K562 (cell line): Measurements from ENCODE around the gene ZFAND6. TPM values are rescaled to one million over a fixed set of nuclear protein-coding genes. Genes with fewer than 3 reads are reported as not detected.
A peak's percentile ranks its signal among the peaks of the same experiment; 100 is the strongest.

Experiments
- ADNP ChIP-seq: fragments of 200-800 bp; sonication (Bioruptor generic); IDR thresholded peaks from 2 replicates; pipeline ENCODE4 v1.6.1; 2016; ENCODE audit warnings: missing genetic modification characterization, missing compliant biosample characterization
- ATF1 ChIP-seq, 2 experiments: fragments of 450-650 bp in 1 of 2; IDR thresholded peaks; 2 replicates each; pipeline ENCODE4 v1.6.1; 2016; ENCODE audit warnings: missing compliant biosample characterization in 1 of 2, missing genetic modification characterization in 1 of 2
- BCOR ChIP-seq: fragments of 450-650 bp; IDR thresholded peaks from 2 replicates; pipeline ENCODE4 v1.6.1; 2016
- CEBPG ChIP-seq, 3 experiments: fragments of 200-800 bp in 1 of 3; sonication (Bioruptor generic) in 1 of 3; sonication (generic) in 1 of 3; formaldehyde crosslinking in 1 of 3; IDR thresholded peaks in 2 of 3; conservative IDR thresholded peaks in 1 of 3; 2 replicates each; pipeline versions ENCODE4 v1.6.1 to v1.8.0; 2016 to 2022; ENCODE audit warnings: missing compliant biosample characterization in 2 of 3, missing genetic modification characterization in 2 of 3, mild to moderate bottlenecking in 1 of 3, missing genetic modification reagents in 1 of 3
- FOXK2 ChIP-seq, 2 experiments: fragments of 450-650 bp; IDR thresholded peaks in 1 of 2; conservative IDR thresholded peaks in 1 of 2; 2 replicates each; pipeline ENCODE4 v1.6.1; 2016; ENCODE audit warnings: low read depth in 2 of 2, mild to moderate bottlenecking in 1 of 2
- HDAC1 ChIP-seq, 2 experiments: fragments of 450-650 bp; IDR thresholded peaks; 2 replicates each; pipeline ENCODE4 v1.6.1; 2016 to 2017; ENCODE audit warnings: inconsistent platforms in 1 of 2, mild to moderate bottlenecking in 1 of 2, moderate library complexity in 1 of 2
- HDGF ChIP-seq: fragments of 450-650 bp; IDR thresholded peaks from 2 replicates; pipeline ENCODE4 v1.6.1; 2016
- KLF6 ChIP-seq: fragments of 250-450 bp; sonication (Bioruptor Pico); IDR thresholded peaks from 2 replicates; pipeline ENCODE4 v1.4.0; 2020; ENCODE audit warnings: mild to moderate bottlenecking, moderate library complexity, borderline replicate concordance
- MIER1 ChIP-seq: fragments of 450-650 bp; IDR thresholded peaks from 2 replicates; pipeline ENCODE4 v1.6.1; 2016; ENCODE audit warnings: antibody characterized with exemption, mild to moderate bottlenecking, low read depth
- NR2C2 ChIP-seq, 2 experiments: fragments of 200-800 bp in 1 of 2; sonication (Bioruptor generic) in 1 of 2; sonication (generic) in 1 of 2; formaldehyde crosslinking in 1 of 2; IDR thresholded peaks; 2 replicates each; pipeline versions ENCODE4 v1.6.1 to v1.8.0; 2016 to 2022; ENCODE audit warnings: mild to moderate bottlenecking in 1 of 2, missing compliant biosample characterization in 1 of 2, missing genetic modification characterization in 1 of 2, missing genetic modification reagents in 1 of 2
- SMARCA5 ChIP-seq: fragments of 450-650 bp; IDR thresholded peaks from 2 replicates; pipeline ENCODE4 v1.6.1; 2016
- SMARCE1 ChIP-seq: fragments of 450-650 bp; IDR thresholded peaks from 2 replicates; pipeline ENCODE4 v1.7.1; 2016; ENCODE audit warnings: mild to moderate bottlenecking
- STAT5A ChIP-seq: IDR thresholded peaks from 2 replicates; pipeline ENCODE4 v1.6.1; 2012; ENCODE audit warnings: low read length, inconsistent platforms, borderline replicate concordance
- ZNF253 ChIP-seq: fragments of 250-450 bp; sonication (Bioruptor Pico); conservative IDR thresholded peaks from 2 replicates; pipeline ENCODE4 v1.6.1; 2021; ENCODE audit warnings: mild to moderate bottlenecking
- polyA plus RNA-seq, 8 experiments: library from polyadenylated mRNA; depleted of rRNA in 4 of 8; stranded (reverse) in 5 of 8; unstranded in 3 of 8; fragments of >200 nt; fragmentation: Nextera tagmentation in 2 of 8; fragmentation: Illumina TruSeq in 1 of 8; extraction: Ambion mirVana in 2 of 8; extraction: Trizol in 1 of 8; gene quantifications; 2 replicates each; pipeline versions ENCODE4 v1.2.1 to v1.2.3, GENCODE V29; 2011 to 2014; ENCODE audit warnings: inconsistent platforms in 1 of 8, missing spikeins in 1 of 8
- total RNA-seq, 7 experiments: library from RNA; depleted of rRNA in 6 of 7; stranded (reverse); fragments of >200 nt in 6 of 7; fragmentation: Illumina TruSeq in 2 of 7; extraction: Trizol in 2 of 7; gene quantifications; 2 replicates each; pipeline versions ENCODE4 v1.2.1 to v1.2.3, GENCODE V29; 2011 to 2021; ENCODE audit warnings: low replicate concordance in 1 of 7
- TF ChIP-seq, protein P1 (sequence below): fragments of 450-650 bp; IDR thresholded peaks from 2 replicates; pipeline ENCODE4 v1.6.1; 2016
- TF ChIP-seq, protein P2 (sequence below): fragments of 450-650 bp; formaldehyde crosslinking; IDR thresholded peaks from 2 replicates; pipeline ENCODE4 v1.4.0; 2020; ENCODE audit warnings: mild to moderate bottlenecking, mixed read lengths
- TF ChIP-seq, protein P3 (sequence below), 2 experiments: fragments of 450-650 bp; conservative IDR thresholded peaks; 2 replicates each; pipeline ENCODE4 v1.6.1; 2017; ENCODE audit warnings: mild to moderate bottlenecking in 2 of 2, moderate library complexity in 2 of 2
- TF ChIP-seq, protein P4 (sequence below), 3 experiments: IDR thresholded peaks in 2 of 3; conservative IDR thresholded peaks in 1 of 3; 2 replicates each; pipeline ENCODE4 v1.5.1; 2011 to 2012; ENCODE audit warnings: low read length in 3 of 3, mild to moderate bottlenecking in 3 of 3, control low read depth in 2 of 3, improper control_type of control experiment in 1 of 3, inconsistent platforms in 1 of 3, low read depth in 1 of 3, mixed read lengths in 1 of 3, moderate library complexity in 1 of 3; ENCODE audit not compliant: insufficient read depth in 2 of 3

ZFAND6 gene
- total and polyA plus RNA-seq, 9 of the 15 experiments (the other 6 are each of a cell fraction or from before 2014, with no cell fraction given) = 53.9 to 206 (median 88.9) TPM

DNA sequence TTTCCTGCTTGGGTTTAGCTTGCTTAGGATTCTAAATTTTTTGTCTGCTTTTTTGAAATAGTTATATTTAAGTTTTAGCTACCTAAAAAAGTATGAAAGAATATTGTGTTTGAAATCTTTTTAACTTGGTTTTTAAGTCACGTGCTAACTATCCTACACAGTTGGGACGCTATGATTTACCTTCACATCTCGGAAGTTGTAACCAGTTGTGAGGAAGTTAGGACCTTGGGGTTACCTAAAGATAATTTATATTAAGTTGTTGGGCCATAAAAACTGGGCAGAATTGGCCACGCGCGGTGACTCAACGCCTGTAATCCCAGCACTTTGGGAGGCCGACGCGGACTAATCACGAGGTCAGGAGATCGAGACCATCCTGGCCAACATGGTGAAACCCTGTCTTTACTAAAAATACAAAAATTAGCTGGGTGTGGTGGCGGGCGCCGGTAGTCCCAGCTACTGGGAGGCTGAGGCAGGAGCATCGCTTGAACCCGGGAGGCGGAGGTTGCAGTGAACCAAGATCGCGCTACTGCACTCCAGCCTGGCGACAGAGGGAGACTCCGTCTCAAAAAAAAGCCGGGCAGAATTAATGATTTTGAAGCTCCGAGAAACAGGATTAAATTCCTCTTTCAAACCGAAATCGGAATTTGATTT lies 1.0 kb downstream of the ZFAND6 start (continued):
- TF ChIP-seq, protein P1, sequence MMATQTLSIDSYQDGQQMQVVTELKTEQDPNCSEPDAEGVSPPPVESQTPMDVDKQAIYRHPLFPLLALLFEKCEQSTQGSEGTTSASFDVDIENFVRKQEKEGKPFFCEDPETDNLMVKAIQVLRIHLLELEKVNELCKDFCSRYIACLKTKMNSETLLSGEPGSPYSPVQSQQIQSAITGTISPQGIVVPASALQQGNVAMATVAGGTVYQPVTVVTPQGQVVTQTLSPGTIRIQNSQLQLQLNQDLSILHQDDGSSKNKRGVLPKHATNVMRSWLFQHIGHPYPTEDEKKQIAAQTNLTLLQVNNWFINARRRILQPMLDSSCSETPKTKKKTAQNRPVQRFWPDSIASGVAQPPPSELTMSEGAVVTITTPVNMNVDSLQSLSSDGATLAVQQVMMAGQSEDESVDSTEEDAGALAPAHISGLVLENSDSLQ = 0 out of 2 replicates have a peak, but pooled peaks have one; percentile 8
- TF ChIP-seq, protein P2, sequence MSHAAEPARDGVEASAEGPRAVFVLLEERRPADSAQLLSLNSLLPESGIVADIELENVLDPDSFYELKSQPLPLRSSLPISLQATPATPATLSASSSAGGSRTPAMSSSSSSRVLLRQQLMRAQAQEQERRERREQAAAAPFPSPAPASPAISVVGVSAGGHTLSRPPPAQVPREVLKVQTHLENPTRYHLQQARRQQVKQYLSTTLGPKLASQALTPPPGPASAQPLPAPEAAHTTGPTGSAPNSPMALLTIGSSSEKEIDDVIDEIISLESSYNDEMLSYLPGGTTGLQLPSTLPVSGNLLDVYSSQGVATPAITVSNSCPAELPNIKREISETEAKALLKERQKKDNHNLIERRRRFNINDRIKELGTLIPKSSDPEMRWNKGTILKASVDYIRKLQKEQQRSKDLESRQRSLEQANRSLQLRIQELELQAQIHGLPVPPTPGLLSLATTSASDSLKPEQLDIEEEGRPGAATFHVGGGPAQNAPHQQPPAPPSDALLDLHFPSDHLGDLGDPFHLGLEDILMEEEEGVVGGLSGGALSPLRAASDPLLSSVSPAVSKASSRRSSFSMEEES = peak; percentile 93
- TF ChIP-seq NR2C2 (CRISPR knock-in tag; IDR thresholded peaks at IDR 0.05) (no peak), NR2C2 (tag; IDR thresholded peaks at IDR 0.05) (0 out of 2 replicates have a peak, but pooled peaks have one; percentile 9), SMARCE1 (peak; percentile 65; the same call in 1 of the 2 replicates), HDAC1 (IDR thresholded peaks at IDR 0.05) (no peak), ATF1 (CRISPR knock-in tag; IDR thresholded peaks at IDR 0.05) (no peak), ATF1 (tag; IDR thresholded peaks at IDR 0.05) (peak; percentile 19; the same call in 1 of the 2 replicates), STAT5A (no peak), ZNF253 (CRISPR knock-in tag) (no peak), MIER1 (no peak), BCOR (peak; percentile 89), HDGF (peak; percentile 60; the same call in 1 of the 2 replicates), KLF6 (CRISPR knock-in tag) (0 out of 2 replicates have a peak, but pooled peaks have one; percentile 33), SMARCA5 (0 out of 2 replicates have a peak, but pooled peaks have one; percentile 72), FOXK2 (conservative IDR thresholded peaks at IDR 0.05 in 1 of 2, IDR thresholded peaks at IDR 0.05 in 1 of 2; ENCODE audit: low read depth in 2 of 2) (peak in 1 of 2 experiments; percentile 14; a peak in 1 of 4 replicates), CEBPG (CRISPR knock-in tag; IDR thresholded peaks at IDR 0.05) (no peak), CEBPG (tag; conservative IDR thresholded peaks at IDR 0.05 in 1 of 2, IDR thresholded peaks at IDR 0.05 in 1 of 2) (peak in 1 of 2 experiments; percentile 9; a peak in 1 of 4 replicates), ADNP (tag) (peak; percentile 77)
- TF ChIP-seq, protein P3, sequence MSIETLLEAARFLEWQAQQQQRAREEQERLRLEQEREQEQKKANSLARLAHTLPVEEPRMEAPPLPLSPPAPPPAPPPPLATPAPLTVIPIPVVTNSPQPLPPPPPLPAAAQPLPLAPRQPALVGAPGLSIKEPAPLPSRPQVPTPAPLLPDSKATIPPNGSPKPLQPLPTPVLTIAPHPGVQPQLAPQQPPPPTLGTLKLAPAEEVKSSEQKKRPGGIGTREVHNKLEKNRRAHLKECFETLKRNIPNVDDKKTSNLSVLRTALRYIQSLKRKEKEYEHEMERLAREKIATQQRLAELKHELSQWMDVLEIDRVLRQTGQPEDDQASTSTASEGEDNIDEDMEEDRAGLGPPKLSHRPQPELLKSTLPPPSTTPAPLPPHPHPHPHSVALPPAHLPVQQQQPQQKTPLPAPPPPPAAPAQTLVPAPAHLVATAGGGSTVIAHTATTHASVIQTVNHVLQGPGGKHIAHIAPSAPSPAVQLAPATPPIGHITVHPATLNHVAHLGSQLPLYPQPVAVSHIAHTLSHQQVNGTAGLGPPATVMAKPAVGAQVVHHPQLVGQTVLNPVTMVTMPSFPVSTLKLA (conservative IDR thresholded peaks at IDR 0.05) = peak; percentile 52 to 61; a peak in 3 of 4 replicates
- TF ChIP-seq, protein P4, sequence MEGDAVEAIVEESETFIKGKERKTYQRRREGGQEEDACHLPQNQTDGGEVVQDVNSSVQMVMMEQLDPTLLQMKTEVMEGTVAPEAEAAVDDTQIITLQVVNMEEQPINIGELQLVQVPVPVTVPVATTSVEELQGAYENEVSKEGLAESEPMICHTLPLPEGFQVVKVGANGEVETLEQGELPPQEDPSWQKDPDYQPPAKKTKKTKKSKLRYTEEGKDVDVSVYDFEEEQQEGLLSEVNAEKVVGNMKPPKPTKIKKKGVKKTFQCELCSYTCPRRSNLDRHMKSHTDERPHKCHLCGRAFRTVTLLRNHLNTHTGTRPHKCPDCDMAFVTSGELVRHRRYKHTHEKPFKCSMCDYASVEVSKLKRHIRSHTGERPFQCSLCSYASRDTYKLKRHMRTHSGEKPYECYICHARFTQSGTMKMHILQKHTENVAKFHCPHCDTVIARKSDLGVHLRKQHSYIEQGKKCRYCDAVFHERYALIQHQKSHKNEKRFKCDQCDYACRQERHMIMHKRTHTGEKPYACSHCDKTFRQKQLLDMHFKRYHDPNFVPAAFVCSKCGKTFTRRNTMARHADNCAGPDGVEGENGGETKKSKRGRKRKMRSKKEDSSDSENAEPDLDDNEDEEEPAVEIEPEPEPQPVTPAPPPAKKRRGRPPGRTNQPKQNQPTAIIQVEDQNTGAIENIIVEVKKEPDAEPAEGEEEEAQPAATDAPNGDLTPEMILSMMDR (IDR thresholded peaks at IDR 0.05 in 2 of 3, conservative IDR thresholded peaks at IDR 0.05 in 1 of 3; ENCODE audit: insufficient read depth in 2 of 3, low read depth in 1 of 3, low read length in 3 of 3) = peak in 2 of 3 experiments; percentile 28 to 39; a peak in 3 of 6 replicates
